Measurements from ENCODE around the gene PRAC1.

DNA sequence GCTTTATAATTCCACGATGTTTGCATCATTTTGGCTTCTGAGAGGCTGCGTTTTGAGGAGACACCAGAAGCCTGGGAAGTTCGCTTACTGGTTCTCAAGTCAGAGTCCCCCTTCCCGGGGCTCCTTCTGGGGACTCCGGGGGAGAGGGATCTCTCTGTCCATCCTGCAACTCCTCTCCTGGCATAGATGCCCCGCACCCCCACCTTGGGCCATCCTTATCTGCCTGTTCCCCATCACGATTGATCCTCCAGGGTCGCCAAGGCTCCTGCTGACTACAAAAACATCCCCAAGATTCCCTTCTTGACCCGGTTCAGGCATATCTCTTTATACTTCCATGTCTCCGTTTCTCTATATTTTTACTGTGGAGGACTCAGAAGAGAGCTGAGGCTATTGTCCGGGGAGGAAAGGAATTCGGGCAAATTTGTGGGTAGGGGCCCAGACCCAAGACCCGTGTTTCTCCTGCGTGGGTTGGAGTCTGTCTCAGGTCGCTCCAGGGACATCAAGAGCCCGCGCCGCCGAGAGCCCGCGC is 24.7 kb upstream of the PRAC1 start:
- TF ChIP-seq EZH2phosphoT487 (IDR thresholded peaks at IDR 0.05; ENCODE audit: low read depth): no peak
- TF ChIP-seq, protein P1, sequence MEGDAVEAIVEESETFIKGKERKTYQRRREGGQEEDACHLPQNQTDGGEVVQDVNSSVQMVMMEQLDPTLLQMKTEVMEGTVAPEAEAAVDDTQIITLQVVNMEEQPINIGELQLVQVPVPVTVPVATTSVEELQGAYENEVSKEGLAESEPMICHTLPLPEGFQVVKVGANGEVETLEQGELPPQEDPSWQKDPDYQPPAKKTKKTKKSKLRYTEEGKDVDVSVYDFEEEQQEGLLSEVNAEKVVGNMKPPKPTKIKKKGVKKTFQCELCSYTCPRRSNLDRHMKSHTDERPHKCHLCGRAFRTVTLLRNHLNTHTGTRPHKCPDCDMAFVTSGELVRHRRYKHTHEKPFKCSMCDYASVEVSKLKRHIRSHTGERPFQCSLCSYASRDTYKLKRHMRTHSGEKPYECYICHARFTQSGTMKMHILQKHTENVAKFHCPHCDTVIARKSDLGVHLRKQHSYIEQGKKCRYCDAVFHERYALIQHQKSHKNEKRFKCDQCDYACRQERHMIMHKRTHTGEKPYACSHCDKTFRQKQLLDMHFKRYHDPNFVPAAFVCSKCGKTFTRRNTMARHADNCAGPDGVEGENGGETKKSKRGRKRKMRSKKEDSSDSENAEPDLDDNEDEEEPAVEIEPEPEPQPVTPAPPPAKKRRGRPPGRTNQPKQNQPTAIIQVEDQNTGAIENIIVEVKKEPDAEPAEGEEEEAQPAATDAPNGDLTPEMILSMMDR (IDR thresholded peaks at IDR 0.05; ENCODE audit: low read depth, low read length): no peak
